ENCODE data around the gene LENG8.
"Not testable (repeated sequence)": the region's sequence is repeated elsewhere in the genome, so short reads cannot be mapped to it uniquely, and the experiment has no call there.

LENG8 gene

GRCh38 chr19:54444737-54445136 lies 4.3 kb upstream of the LENG8 start:
- ATAC-seq = no peak

- not testable (repeated sequence) for ATAC-seq
Measured at GRCh38 chr19:54446349-54446748, 2.6 kb upstream of the LENG8 start.

- peak; percentile 8 to 18 for ATAC-seq
Measured at GRCh38 chr19:54448040-54448773, 792 bp upstream of the LENG8 start.

GRCh38 chr19:54449701-54450069 lies 686 bp downstream of the LENG8 start:
- no peak for ATAC-seq

- no peak for ATAC-seq
Measured at GRCh38 chr19:54451331-54451871, 2.4 kb downstream of the LENG8 start.

- ATAC-seq = no peak
Measured at GRCh38 chr19:54451997-54452396, 3.0 kb downstream of the LENG8 start.

GRCh38 chr19:54452626-54453025 lies 3.6 kb downstream of the LENG8 start:
- no peak for ATAC-seq

- ATAC-seq = no peak
Measured at GRCh38 chr19:54453921-54454780, 5.2 kb downstream of the LENG8 start.

GRCh38 chr19:54454781-54455675 lies 6.0 kb downstream of the LENG8 start:
- no peak for ATAC-seq

- no peak for ATAC-seq
Measured at GRCh38 chr19:54455786-54456422, 6.9 kb downstream of the LENG8 start.

GRCh38 chr19:54456423-54457373 lies 7.7 kb downstream of the LENG8 start:
- no peak for ATAC-seq

GRCh38 chr19:54457773-54458647 lies 9.0 kb downstream of the LENG8 start:
- no peak for ATAC-seq

- ATAC-seq = no peak
Measured at GRCh38 chr19:54458648-54459281, 9.8 kb downstream of the LENG8 start.

- no peak for ATAC-seq
Measured at GRCh38 chr19:54459282-54460229, 10.6 kb downstream of the LENG8 start.

- ATAC-seq = no peak
Measured at GRCh38 chr19:54460230-54461005, 11.4 kb downstream of the LENG8 start.

GRCh38 chr19:54461210-54461609 lies 12.2 kb downstream of the LENG8 start:
- ATAC-seq = no peak

GRCh38 chr19:54461613-54462012 lies 12.6 kb downstream of the LENG8 start:
- no peak for ATAC-seq
